ENCODE measurements around the gene IL17RE.

DNA sequence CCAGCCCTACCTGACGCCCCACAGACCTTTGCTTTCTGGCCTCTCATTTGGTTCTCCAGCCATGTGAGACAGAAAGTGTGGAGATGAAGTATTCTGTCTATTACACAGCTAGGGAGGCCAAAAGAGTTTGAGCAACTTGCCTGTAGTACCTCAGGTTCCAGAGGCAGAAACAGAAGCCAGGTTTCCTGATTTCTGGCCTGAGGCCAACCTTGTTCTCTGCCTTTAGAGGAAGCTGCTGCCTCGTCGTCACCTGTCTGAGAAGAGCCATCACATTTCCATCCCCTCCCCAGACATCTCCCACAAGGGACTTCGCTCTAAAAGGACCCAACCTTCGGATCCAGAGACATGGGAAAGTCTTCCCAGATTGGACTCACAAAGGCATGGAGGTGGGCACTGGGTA is 3.8 kb downstream of the IL17RE start:
- TF ChIP-seq, protein P1, sequence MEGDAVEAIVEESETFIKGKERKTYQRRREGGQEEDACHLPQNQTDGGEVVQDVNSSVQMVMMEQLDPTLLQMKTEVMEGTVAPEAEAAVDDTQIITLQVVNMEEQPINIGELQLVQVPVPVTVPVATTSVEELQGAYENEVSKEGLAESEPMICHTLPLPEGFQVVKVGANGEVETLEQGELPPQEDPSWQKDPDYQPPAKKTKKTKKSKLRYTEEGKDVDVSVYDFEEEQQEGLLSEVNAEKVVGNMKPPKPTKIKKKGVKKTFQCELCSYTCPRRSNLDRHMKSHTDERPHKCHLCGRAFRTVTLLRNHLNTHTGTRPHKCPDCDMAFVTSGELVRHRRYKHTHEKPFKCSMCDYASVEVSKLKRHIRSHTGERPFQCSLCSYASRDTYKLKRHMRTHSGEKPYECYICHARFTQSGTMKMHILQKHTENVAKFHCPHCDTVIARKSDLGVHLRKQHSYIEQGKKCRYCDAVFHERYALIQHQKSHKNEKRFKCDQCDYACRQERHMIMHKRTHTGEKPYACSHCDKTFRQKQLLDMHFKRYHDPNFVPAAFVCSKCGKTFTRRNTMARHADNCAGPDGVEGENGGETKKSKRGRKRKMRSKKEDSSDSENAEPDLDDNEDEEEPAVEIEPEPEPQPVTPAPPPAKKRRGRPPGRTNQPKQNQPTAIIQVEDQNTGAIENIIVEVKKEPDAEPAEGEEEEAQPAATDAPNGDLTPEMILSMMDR (conservative IDR thresholded peaks at IDR 0.05; ENCODE audit: low read depth in 2 of 2): no peak
- TF ChIP-seq EZH2 (IDR thresholded peaks at IDR 0.05; ENCODE audit: low read depth, unreplicated experiment): no peak
- TF ChIP-seq POLR2AphosphoS5 (IDR thresholded peaks at IDR 0.05; ENCODE audit: low read depth): no peak
- no peak for TF ChIP-seq JUNB (IDR thresholded peaks at IDR 0.05; ENCODE audit: unreplicated experiment)
- TF ChIP-seq EZH2phosphoT487 (IDR thresholded peaks at IDR 0.05; ENCODE audit: unreplicated experiment): no peak
- TF ChIP-seq, protein P2, sequence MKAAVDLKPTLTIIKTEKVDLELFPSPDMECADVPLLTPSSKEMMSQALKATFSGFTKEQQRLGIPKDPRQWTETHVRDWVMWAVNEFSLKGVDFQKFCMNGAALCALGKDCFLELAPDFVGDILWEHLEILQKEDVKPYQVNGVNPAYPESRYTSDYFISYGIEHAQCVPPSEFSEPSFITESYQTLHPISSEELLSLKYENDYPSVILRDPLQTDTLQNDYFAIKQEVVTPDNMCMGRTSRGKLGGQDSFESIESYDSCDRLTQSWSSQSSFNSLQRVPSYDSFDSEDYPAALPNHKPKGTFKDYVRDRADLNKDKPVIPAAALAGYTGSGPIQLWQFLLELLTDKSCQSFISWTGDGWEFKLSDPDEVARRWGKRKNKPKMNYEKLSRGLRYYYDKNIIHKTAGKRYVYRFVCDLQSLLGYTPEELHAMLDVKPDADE (IDR thresholded peaks at IDR 0.05): no peak
- TF ChIP-seq, protein P3, sequence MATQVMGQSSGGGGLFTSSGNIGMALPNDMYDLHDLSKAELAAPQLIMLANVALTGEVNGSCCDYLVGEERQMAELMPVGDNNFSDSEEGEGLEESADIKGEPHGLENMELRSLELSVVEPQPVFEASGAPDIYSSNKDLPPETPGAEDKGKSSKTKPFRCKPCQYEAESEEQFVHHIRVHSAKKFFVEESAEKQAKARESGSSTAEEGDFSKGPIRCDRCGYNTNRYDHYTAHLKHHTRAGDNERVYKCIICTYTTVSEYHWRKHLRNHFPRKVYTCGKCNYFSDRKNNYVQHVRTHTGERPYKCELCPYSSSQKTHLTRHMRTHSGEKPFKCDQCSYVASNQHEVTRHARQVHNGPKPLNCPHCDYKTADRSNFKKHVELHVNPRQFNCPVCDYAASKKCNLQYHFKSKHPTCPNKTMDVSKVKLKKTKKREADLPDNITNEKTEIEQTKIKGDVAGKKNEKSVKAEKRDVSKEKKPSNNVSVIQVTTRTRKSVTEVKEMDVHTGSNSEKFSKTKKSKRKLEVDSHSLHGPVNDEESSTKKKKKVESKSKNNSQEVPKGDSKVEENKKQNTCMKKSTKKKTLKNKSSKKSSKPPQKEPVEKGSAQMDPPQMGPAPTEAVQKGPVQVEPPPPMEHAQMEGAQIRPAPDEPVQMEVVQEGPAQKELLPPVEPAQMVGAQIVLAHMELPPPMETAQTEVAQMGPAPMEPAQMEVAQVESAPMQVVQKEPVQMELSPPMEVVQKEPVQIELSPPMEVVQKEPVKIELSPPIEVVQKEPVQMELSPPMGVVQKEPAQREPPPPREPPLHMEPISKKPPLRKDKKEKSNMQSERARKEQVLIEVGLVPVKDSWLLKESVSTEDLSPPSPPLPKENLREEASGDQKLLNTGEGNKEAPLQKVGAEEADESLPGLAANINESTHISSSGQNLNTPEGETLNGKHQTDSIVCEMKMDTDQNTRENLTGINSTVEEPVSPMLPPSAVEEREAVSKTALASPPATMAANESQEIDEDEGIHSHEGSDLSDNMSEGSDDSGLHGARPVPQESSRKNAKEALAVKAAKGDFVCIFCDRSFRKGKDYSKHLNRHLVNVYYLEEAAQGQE (IDR thresholded peaks at IDR 0.05; ENCODE audit: unreplicated experiment): no peak
- no peak for TF ChIP-seq CREB1 (CRISPR knock-in tag; IDR thresholded peaks at IDR 0.05; ENCODE audit: low read depth)
- TF ChIP-seq, protein P4, sequence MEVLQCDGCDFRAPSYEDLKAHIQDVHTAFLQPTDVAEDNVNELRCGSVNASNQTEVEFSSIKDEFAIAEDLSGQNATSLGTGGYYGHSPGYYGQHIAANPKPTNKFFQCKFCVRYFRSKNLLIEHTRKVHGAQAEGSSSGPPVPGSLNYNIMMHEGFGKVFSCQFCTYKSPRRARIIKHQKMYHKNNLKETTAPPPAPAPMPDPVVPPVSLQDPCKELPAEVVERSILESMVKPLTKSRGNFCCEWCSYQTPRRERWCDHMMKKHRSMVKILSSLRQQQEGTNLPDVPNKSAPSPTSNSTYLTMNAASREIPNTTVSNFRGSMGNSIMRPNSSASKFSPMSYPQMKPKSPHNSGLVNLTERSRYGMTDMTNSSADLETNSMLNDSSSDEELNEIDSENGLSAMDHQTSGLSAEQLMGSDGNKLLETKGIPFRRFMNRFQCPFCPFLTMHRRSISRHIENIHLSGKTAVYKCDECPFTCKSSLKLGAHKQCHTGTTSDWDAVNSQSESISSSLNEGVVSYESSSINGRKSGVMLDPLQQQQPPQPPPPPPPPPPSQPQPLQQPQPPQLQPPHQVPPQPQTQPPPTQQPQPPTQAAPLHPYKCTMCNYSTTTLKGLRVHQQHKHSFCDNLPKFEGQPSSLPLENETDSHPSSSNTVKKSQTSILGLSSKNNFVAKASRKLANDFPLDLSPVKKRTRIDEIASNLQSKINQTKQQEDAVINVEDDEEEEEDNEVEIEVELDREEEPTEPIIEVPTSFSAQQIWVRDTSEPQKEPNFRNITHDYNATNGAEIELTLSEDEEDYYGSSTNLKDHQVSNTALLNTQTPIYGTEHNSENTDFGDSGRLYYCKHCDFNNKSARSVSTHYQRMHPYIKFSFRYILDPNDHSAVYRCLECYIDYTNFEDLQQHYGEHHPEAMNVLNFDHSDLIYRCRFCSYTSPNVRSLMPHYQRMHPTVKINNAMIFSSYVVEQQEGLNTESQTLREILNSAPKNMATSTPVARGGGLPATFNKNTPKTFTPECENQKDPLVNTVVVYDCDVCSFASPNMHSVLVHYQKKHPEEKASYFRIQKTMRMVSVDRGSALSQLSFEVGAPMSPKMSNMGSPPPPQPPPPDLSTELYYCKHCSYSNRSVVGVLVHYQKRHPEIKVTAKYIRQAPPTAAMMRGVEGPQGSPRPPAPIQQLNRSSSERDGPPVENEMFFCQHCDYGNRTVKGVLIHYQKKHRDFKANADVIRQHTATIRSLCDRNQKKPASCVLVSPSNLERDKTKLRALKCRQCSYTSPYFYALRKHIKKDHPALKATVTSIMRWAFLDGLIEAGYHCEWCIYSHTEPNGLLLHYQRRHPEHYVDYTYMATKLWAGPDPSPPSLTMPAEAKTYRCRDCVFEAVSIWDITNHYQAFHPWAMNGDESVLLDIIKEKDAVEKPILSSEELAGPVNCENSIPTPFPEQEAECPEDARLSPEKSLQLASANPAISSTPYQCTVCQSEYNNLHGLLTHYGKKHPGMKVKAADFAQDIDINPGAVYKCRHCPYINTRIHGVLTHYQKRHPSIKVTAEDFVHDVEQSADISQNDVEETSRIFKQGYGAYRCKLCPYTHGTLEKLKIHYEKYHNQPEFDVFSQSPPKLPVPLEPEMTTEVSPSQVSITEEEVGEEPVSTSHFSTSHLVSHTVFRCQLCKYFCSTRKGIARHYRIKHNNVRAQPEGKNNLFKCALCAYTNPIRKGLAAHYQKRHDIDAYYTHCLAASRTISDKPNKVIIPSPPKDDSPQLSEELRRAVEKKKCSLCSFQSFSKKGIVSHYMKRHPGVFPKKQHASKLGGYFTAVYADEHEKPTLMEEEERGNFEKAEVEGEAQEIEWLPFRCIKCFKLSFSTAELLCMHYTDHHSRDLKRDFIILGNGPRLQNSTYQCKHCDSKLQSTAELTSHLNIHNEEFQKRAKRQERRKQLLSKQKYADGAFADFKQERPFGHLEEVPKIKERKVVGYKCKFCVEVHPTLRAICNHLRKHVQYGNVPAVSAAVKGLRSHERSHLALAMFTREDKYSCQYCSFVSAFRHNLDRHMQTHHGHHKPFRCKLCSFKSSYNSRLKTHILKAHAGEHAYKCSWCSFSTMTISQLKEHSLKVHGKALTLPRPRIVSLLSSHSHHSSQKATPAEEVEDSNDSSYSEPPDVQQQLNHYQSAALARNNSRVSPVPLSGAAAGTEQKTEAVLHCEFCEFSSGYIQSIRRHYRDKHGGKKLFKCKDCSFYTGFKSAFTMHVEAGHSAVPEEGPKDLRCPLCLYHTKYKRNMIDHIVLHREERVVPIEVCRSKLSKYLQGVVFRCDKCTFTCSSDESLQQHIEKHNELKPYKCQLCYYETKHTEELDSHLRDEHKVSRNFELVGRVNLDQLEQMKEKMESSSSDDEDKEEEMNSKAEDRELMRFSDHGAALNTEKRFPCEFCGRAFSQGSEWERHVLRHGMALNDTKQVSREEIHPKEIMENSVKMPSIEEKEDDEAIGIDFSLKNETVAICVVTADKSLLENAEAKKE (CRISPR knock-in tag; IDR thresholded peaks at IDR 0.05): no peak
